ENCODE data around the gene METTL9. TPM values are rescaled to one million over a fixed set of nuclear protein-coding genes. Genes with fewer than 3 reads are reported as not detected.

The METTL9 gene
- total and polyA plus RNA-seq, 4 donors, result 9.3 to 57.3 (median 17.2) TPM

DNA sequence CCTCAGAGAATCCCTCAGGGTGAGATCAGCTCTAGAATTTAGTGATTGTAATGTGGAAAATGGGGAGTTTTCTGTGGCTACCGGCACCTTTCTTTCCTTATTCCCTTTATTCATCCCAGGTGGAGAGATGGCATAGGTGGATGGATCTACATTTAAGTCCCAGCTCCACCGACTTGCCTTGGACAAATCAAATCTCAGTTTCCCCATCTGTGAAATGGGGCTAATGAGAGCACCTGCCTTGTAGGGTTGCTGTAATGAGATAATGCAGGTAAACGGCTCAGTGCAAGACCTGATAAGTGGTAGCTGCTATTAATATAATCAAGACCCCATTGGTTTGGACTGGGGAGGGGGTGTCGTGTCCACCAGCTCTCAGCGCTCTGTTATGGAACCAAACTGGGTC, 104.9 kb downstream of the METTL9 start:
- no peak for DNase-seq (ENCODE audit: low spot score)
- no peak overlapping the region for H3K9ac ChIP-seq (ENCODE audit: low read depth in 1 of 2, low read length in 2 of 2)
- no peaks in the 10 kb centered on the region for H3K27me3 ChIP-seq (ENCODE audit: control insufficient read depth in 4 of 4, insufficient read depth in 4 of 4, low read length in 3 of 4)
- H3K36me3 ChIP-seq (ENCODE audit: control insufficient read depth in 4 of 4, insufficient read depth in 3 of 4, low read depth in 1 of 4, low read length in 3 of 4), result no peaks in the 10 kb centered on the region
- 87% methylated on average over 5 of the region's 5 CpGs for WGBS
- no peaks in the 10 kb centered on the region for H3K9me3 ChIP-seq (ENCODE audit: control insufficient read depth in 4 of 4, low read length in 3 of 4)
- H3K27ac ChIP-seq (ENCODE audit: low read depth in 1 of 2, low read length in 2 of 2), result no peak overlapping the region
- TF ChIP-seq, protein P1, sequence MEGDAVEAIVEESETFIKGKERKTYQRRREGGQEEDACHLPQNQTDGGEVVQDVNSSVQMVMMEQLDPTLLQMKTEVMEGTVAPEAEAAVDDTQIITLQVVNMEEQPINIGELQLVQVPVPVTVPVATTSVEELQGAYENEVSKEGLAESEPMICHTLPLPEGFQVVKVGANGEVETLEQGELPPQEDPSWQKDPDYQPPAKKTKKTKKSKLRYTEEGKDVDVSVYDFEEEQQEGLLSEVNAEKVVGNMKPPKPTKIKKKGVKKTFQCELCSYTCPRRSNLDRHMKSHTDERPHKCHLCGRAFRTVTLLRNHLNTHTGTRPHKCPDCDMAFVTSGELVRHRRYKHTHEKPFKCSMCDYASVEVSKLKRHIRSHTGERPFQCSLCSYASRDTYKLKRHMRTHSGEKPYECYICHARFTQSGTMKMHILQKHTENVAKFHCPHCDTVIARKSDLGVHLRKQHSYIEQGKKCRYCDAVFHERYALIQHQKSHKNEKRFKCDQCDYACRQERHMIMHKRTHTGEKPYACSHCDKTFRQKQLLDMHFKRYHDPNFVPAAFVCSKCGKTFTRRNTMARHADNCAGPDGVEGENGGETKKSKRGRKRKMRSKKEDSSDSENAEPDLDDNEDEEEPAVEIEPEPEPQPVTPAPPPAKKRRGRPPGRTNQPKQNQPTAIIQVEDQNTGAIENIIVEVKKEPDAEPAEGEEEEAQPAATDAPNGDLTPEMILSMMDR (IDR thresholded peaks at IDR 0.05; ENCODE audit: low read depth, low read length, missing input control), result no peak
- TF ChIP-seq MAX (IDR thresholded peaks at IDR 0.05) (no peak), FOXA1 (IDR thresholded peaks at IDR 0.05) (no peak), EGR1 (IDR thresholded peaks at IDR 0.05; ENCODE audit: low read depth in 2 of 2) (no peak), YY1 (IDR thresholded peaks at IDR 0.05) (no peak), HNF4A (conservative IDR thresholded peaks at IDR 0.05) (no peak), HNF4G (IDR thresholded peaks at IDR 0.05) (no peak)
- H3K4me1 ChIP-seq (ENCODE audit: control insufficient read depth in 4 of 4, insufficient read depth in 4 of 4, low read length in 3 of 4), result peaks cover 0 to 6% (median 0%) of the 10 kb centered on the region in 4 donors
- no peak overlapping the region for H3K4me3 ChIP-seq (ENCODE audit: low read depth in 1 of 3, low read length in 3 of 3)

- DNase-seq (ENCODE audit: low spot score), result no peak
- Histone ChIP-seq H3K27me3 (ENCODE audit: control insufficient read depth in 4 of 4, insufficient read depth in 4 of 4, low read length in 3 of 4) (no peaks in the 10 kb centered on the region), H3K27ac (ENCODE audit: low read depth in 1 of 2, low read length in 2 of 2) (no peak overlapping the region), H3K36me3 (ENCODE audit: control insufficient read depth in 4 of 4, insufficient read depth in 3 of 4, low read depth in 1 of 4, low read length in 3 of 4) (no peaks in the 10 kb centered on the region), H3K9me3 (ENCODE audit: control insufficient read depth in 4 of 4, low read length in 3 of 4) (no peaks in the 10 kb centered on the region), H3K4me1 (ENCODE audit: control insufficient read depth in 4 of 4, insufficient read depth in 4 of 4, low read length in 3 of 4) (peaks cover 0 to 6% (median 0%) of the 10 kb centered on the region in 4 donors), H3K4me3 (ENCODE audit: low read depth in 1 of 3, low read length in 3 of 3) (no peak overlapping the region), H3K9ac (ENCODE audit: low read depth in 1 of 2, low read length in 2 of 2) (no peak overlapping the region)
- no peak for TF ChIP-seq TAF1 (conservative IDR thresholded peaks at IDR 0.05)
- no peak for TF ChIP-seq RAD21 (IDR thresholded peaks at IDR 0.05)
- TF ChIP-seq, protein P1 (IDR thresholded peaks at IDR 0.05; ENCODE audit: low read depth, low read length, missing input control), result no peak
- no peak for TF ChIP-seq REST (IDR thresholded peaks at IDR 0.05)
- no peak for TF ChIP-seq EGR1 (IDR thresholded peaks at IDR 0.05; ENCODE audit: low read depth in 2 of 2)
- no peak for TF ChIP-seq FOXA2 (IDR thresholded peaks at IDR 0.05)
- TF ChIP-seq JUND (IDR thresholded peaks at IDR 0.05), result no peak
- TF ChIP-seq MAX (IDR thresholded peaks at IDR 0.05), result no peak
- TF ChIP-seq RXRA (IDR thresholded peaks at IDR 0.05), result no peak
- no peak for TF ChIP-seq HNF4G (IDR thresholded peaks at IDR 0.05)
- TF ChIP-seq SP1 (IDR thresholded peaks at IDR 0.05), result no peak
- no peak for TF ChIP-seq YY1 (IDR thresholded peaks at IDR 0.05)
- TF ChIP-seq, protein P2, sequence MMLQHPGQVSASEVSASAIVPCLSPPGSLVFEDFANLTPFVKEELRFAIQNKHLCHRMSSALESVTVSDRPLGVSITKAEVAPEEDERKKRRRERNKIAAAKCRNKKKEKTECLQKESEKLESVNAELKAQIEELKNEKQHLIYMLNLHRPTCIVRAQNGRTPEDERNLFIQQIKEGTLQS (IDR thresholded peaks at IDR 0.05), result no peak
- TF ChIP-seq, protein P3, sequence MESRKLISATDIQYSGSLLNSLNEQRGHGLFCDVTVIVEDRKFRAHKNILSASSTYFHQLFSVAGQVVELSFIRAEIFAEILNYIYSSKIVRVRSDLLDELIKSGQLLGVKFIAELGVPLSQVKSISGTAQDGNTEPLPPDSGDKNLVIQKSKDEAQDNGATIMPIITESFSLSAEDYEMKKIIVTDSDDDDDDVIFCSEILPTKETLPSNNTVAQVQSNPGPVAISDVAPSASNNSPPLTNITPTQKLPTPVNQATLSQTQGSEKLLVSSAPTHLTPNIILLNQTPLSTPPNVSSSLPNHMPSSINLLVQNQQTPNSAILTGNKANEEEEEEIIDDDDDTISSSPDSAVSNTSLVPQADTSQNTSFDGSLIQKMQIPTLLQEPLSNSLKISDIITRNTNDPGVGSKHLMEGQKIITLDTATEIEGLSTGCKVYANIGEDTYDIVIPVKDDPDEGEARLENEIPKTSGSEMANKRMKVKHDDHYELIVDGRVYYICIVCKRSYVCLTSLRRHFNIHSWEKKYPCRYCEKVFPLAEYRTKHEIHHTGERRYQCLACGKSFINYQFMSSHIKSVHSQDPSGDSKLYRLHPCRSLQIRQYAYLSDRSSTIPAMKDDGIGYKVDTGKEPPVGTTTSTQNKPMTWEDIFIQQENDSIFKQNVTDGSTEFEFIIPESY (IDR thresholded peaks at IDR 0.05), result no peak
- TF ChIP-seq GABPA (IDR thresholded peaks at IDR 0.05 in 1 of 2, conservative IDR thresholded peaks at IDR 0.05 in 1 of 2), result no peak
- no peak for TF ChIP-seq HNF4A (conservative IDR thresholded peaks at IDR 0.05)
- TF ChIP-seq FOXA1 (IDR thresholded peaks at IDR 0.05), result no peak
- TF ChIP-seq NR2F2 (IDR thresholded peaks at IDR 0.05), result no peak
- 84% methylated on average over 6 of the region's 6 CpGs for WGBS
These were observed 105.4 kb downstream of the METTL9 start for GRCh38 chr16:21704733-21705132.
